ENCODE data around the gene AQP12A.

GRCh38 chr2:240644171-240644651 is 47.5 kb upstream of the AQP12A start:
- TF ChIP-seq POLR2A (IDR thresholded peaks at IDR 0.05; ENCODE audit: low read depth), result no peak
- TF ChIP-seq CTCF (IDR thresholded peaks at IDR 0.05), result no peak
- no peak for TF ChIP-seq POLR2AphosphoS5 (IDR thresholded peaks at IDR 0.05)

All from esophagus muscularis mucosa (tissue), 3 donors.